ENCODE measurements around the gene SLC13A1. TPM values are rescaled to one million over a fixed set of nuclear protein-coding genes. Genes with fewer than 3 reads are reported as not detected.

The SLC13A1 gene
- total and polyA plus RNA-seq, 9 donors: 0.17 TPM; not detected in 8

Other genes with a start within 250 kb of the SLC13A1 start
- not detected for gene TAS2R16, start 204.3 kb downstream of the SLC13A1 start, total RNA-seq
- gene TAS2R16, start 204.3 kb downstream of the SLC13A1 start, polyA plus RNA-seq (ENCODE audit: insufficient read depth in 1 of 8, insufficient read length in 8 of 8, low replicate concordance in 1 of 8): not detected

Measured in muscle of leg (tissue), 9 donors.